Measurements from ENCODE around the gene FCRL5. TPM values are rescaled to one million over a fixed set of nuclear protein-coding genes. Genes with fewer than 3 reads are reported as not detected.

Gene FCRL5
- total RNA-seq, 1 experiment from 2014 or later: not detected

- no peak for DNase-seq (ENCODE audit: low read depth)
These were observed 19.7 kb downstream of the FCRL5 start for GRCh38 chr1:157532569-157532968.

GRCh38 chr1:157523774-157524493 lies 28.4 kb downstream of the FCRL5 start:
- no peak for DNase-seq (ENCODE audit: low read depth)

- DNase-seq (ENCODE audit: low read depth): no peak
These were observed 31.3 kb downstream of the FCRL5 start for GRCh38 chr1:157521056-157521455.

- no peak for DNase-seq (ENCODE audit: low read depth)
These were observed 31.9 kb downstream of the FCRL5 start for GRCh38 chr1:157520386-157520935.

DNA sequence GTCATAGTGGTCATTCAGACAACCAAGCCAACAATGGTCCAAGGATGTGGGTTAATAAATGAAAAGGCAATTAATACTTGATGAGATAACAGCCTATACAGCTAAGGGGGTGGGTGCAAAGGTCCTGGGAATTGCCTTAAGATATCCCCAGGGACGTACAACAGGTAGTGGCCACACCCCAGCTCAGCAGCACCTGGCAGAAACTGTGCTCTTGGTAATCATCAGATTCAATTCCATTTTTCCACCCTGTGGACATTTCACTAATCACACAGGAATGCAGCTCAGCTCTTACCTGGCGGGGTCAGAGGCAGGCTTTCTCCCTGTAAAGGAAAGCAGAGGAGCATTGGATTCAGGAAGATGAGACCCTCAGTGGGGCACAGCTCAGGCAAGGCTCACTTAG lies 32.9 kb downstream of the FCRL5 start:
- no peak for DNase-seq (ENCODE audit: low read depth)

- no peak for DNase-seq (ENCODE audit: low read depth)
These were observed 35.3 kb downstream of the FCRL5 start for GRCh38 chr1:157517016-157517415.

DNA sequence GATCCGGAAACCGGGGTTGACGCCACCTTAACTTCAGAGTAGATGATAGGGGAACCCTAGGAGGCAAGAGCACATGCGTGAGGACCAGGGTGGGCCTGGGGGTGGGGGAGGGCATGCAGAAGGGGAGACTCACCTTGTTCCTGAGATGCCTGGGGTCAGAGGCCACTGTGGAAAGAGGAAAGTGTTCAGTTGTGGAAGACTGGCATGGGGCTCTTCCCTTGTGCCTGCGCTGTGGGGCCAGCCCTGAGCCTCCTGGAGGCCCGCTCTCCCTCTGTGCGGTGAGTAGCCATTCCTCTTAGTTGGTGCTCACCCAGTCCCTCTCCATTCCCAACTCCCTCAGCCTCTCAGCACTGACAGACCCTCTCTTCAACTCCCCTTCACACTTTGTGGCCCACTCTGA lies 36.6 kb downstream of the FCRL5 start:
- no peak for DNase-seq (ENCODE audit: low read depth)

- no peak for DNase-seq (ENCODE audit: low read depth)
These were observed 37.2 kb downstream of the FCRL5 start for GRCh38 chr1:157515141-157515540.

DNA sequence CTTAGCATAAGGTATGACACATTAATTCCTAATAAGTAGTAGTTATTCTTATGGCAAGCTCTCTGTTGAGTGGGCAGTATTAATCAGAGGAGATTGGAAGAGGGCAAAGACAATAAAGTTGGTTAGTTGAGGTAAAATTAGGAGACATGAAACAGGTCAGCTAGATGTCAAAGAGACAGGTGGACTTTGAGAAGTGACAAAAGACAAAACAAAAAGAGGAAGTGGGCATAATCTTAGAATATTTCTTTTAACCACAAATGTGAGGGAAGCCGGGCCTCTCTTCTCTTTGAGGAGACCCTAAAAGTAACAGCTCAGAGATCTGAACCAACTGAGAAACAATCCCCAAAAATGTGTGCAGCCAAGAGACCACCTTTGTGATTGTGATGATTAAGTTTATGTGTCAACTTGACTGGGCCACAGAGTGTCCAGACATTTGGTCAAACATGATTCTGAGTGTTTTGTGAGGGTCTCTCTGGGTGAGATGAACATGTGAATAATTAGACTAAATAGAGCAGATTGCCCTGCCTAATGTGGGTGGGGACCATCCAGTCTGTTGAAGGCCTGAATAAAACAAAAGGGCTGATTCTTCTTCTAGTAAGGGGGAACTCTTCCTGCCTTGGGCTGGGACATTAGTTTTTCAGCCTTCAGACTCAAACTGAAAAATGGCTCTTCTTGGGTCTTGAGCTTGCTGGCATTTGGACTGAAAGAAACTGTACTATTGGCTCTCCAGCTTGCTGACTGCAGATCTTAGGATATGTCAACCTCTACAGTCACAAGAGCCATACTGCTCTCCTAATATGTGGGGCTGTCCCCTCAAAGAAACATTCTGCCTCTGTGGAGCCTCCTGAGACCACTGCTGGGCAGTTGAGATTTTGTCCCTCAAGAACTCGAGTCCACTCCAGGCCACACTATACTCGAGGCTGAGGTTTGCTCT lies 40.0 kb downstream of the FCRL5 start:
- no peak for DNase-seq (ENCODE audit: low read depth)

DNA sequence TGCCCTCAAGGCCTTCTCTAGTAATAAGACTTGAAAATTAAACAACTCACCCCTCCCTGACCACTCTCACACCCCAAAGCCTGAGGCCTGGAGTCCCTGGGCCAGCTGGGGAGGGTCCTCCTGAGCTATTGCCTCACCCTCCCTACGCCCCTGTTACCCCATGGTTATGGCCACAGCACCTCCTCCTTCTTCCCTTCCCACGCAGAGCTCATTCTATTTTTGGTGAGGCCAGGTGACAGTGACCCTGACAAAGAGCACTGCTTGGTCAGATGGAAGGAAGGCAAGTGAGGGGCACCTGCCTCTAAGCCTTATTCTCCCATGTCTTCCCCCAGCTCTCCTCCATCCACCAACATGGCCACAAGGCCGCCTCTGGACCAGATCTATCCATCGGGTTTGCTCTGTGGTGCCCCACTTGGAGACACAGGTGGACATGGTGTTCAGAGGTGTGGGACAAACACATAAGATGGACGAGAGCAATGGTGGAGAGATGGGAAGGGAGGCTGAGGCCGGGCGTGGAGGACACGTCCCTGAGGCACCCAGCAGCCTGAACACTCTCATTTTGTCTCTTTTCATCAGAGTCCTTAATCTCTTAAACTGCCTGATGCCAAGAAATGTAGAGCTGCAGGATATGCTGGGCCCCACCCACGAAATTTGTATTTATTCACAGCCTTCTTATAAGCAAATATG lies 42.6 kb downstream of the FCRL5 start:
- DNase-seq (ENCODE audit: low read depth): no peak

GRCh38 chr1:157505481-157506272 lies 46.6 kb downstream of the FCRL5 start:
- peak; percentile 44 for DNase-seq (ENCODE audit: low read depth)

GRCh38 chr1:157504646-157505045 lies 47.7 kb downstream of the FCRL5 start:
- DNase-seq (ENCODE audit: low read depth): peak; percentile 5

DNA sequence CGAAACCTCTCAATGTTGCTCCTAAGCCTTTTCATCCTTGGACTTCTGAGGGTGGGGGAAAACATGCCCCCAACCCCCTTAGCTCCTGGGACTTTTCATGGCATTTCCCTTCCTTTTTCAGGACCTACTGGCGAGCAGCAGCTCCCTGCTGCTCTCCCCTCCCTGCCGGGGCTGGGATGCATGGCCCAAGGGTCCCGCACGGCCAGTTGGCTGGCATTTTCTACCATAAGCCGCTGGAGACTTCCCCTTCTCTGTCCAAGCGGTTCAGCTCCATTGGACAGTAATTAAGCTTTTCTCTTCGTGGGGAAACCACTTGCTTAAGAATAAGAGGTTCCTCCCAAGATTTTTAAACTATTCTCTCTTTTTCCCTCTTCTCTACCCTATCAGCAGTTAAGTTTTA lies 52.8 kb downstream of the FCRL5 start:
- DNase-seq (ENCODE audit: low read depth): no peak

- no peak for DNase-seq (ENCODE audit: low read depth)
These were observed 53.6 kb downstream of the FCRL5 start for GRCh38 chr1:157498736-157499090.

DNA sequence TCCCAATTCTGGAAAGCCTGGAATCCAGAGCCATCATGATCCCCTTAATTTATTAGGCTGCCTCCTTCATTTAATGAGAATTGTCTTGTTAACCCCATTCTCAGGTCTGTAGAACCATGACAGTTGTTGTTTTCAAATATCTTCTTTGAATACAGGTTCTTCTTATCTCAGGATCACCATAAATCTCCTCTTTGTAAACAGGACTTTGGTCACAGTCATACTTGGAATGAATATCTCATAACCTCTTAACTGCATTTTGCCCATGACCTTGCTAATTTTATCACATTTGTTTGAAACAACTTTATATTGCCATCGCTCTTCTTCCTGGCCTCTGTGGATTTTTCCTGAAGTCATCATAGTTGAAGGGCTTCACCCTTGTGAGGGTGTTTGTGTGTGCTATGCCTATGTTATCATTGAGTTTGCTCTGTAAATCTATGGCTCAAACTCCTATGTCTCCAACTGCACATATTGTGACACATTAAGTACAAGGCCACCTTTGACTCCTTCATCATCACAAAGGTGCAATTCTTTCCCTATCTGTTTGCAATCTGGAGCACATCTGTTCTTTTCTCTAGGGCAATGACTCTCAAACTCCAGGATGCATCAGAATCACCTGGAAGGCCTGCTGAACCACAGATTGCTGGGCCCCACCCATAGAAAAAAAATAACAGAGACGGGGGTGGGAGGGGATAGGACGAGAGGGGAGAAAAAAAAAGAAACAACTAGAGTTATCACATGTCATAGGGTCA lies 54.2 kb downstream of the FCRL5 start:
- no peak for DNase-seq (ENCODE audit: low read depth)

DNA sequence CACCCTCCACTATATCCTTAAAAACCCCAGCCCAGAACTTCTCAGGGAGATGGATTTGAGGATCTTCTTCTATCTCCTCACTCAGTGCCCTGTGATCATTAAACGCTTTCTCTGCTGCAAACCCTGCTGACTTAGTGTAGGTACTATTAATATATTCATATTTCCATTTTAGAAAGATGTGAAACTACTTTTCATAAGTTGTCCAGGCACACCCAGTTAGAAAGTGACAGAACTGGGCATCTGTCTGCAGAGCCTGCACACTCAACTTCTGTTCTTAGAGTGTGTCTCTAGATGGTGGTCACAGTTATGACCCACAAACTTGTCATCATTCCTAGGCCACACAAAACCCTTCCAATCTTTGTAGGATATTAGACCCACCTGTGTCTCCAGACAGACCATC lies 55.0 kb downstream of the FCRL5 start:
- DNase-seq (ENCODE audit: low read depth): no peak

- peak; percentile 27 for DNase-seq (ENCODE audit: low read depth)
These were observed 56.2 kb downstream of the FCRL5 start for GRCh38 chr1:157496121-157496526.

DNA sequence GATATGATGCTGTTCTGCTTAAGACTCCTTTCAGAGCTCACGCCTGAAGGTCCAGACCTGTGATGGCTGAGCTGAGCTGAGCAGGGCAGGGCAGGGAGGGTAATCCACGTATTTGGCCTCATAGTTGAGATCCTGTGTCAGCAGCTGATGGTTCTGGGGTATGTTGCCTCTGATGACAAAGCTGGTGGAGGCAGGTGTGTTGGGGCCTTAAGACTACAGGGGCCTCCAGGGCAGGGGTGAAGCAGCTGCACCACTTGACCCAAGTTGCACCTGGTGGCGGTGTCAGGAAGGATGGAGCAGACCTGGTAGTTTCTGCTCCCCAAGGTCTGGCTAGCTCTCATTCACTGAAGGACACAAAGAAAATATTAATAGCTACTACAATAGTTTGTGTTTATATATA lies 57.0 kb downstream of the FCRL5 start:
- no peak for DNase-seq (ENCODE audit: low read depth)

DNA sequence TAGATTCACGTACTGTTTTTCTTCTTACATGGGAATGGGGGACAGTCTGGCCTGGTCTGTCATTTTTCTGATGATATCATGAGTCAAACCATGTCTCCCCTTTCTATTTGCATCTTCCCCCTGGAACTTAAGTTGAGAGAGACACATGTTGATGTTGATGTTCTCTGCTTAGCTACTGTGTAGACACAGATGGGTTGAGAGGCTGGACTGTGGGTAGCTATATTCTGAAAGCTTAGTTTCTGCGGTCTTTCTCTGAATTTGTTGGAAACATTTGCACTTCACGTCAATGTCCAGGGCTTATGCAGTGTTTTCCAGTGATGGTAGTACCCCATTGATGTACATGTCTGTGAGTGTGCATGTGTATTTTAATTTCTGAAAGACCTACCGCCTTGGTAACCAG lies 58.2 kb downstream of the FCRL5 start:
- DNase-seq (ENCODE audit: low read depth): no peak

GRCh38 chr1:157490467-157491165 lies 61.7 kb downstream of the FCRL5 start:
- peak; percentile 57 for DNase-seq (ENCODE audit: low read depth)

All from HT1080 (cell line).